ENCODE measurements around the gene CPM. TPM values are rescaled to one million over a fixed set of nuclear protein-coding genes. Genes with fewer than 3 reads are reported as not detected.

CPM gene
- total RNA-seq, 4 donors from 2014 or later: 76.1 to 149 (median 123) TPM

DNA sequence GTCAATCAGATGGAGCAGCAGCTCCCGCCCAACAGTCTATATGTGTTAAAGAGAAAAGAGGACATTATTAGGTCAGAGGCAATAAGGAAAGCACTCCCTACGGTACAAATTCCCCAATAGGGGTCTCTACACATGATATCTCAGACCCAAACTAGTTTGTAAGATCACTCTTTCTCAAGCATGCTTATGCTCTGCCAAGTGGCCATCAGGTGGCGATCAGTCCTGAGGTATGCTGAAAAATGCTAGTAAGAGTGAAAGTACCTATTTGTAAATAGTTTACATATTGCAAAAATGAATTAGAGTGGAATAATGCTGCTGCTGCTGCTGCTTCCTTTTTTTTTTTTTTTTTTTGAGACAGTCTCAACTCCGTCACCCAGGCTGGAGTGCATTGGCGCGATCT, 61.0 kb downstream of the CPM start:
- TF ChIP-seq, protein P1, sequence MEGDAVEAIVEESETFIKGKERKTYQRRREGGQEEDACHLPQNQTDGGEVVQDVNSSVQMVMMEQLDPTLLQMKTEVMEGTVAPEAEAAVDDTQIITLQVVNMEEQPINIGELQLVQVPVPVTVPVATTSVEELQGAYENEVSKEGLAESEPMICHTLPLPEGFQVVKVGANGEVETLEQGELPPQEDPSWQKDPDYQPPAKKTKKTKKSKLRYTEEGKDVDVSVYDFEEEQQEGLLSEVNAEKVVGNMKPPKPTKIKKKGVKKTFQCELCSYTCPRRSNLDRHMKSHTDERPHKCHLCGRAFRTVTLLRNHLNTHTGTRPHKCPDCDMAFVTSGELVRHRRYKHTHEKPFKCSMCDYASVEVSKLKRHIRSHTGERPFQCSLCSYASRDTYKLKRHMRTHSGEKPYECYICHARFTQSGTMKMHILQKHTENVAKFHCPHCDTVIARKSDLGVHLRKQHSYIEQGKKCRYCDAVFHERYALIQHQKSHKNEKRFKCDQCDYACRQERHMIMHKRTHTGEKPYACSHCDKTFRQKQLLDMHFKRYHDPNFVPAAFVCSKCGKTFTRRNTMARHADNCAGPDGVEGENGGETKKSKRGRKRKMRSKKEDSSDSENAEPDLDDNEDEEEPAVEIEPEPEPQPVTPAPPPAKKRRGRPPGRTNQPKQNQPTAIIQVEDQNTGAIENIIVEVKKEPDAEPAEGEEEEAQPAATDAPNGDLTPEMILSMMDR (IDR thresholded peaks at IDR 0.05): no peak
- no peak for TF ChIP-seq POLR2A (IDR thresholded peaks at IDR 0.05)
- no peak for DNase-seq (ENCODE audit: low spot score in 2 of 2)
- intact Hi-C loops (cut with DNase I; ENCODE audit: low total_unique reads): no loop called here
- WGBS, 2 donors: 83 to 88% methylated on average over 6 of the region's 6 CpGs
- no peak overlapping the region for H3K4me3 ChIP-seq (ENCODE audit: low read depth, poor library complexity, severe bottlenecking)

- DNase-seq (ENCODE audit: low spot score in 2 of 2): no peak
- intact Hi-C loops (cut with DNase I; ENCODE audit: low total_unique reads): no loop called here
- H3K4me3 ChIP-seq (ENCODE audit: low read depth, poor library complexity, severe bottlenecking): no peak overlapping the region
- WGBS, 2 donors: 75 to 84% methylated on average over 8 of the region's 8 CpGs
- no peak for TF ChIP-seq POLR2A (IDR thresholded peaks at IDR 0.05)
- TF ChIP-seq, protein P1 (IDR thresholded peaks at IDR 0.05): no peak
Observed at GRCh38 chr12:68871396-68871795, 61.6 kb downstream of the CPM start.

GRCh38 chr12:68870443-68870842, 62.5 kb downstream of the CPM start:
- no peak for DNase-seq (ENCODE audit: low spot score in 2 of 2)
- WGBS, 2 donors: 78 to 82% methylated on average over 6 of the region's 6 CpGs
- TF ChIP-seq, protein P1 (IDR thresholded peaks at IDR 0.05): no peak
- TF ChIP-seq POLR2A (IDR thresholded peaks at IDR 0.05): no peak
- intact Hi-C loops (cut with DNase I; ENCODE audit: low total_unique reads): no loop called here
- H3K4me3 ChIP-seq (ENCODE audit: low read depth, poor library complexity, severe bottlenecking): no peak overlapping the region

GRCh38 chr12:68870011-68870410, 63.0 kb downstream of the CPM start:
- intact Hi-C loops (cut with DNase I; ENCODE audit: low total_unique reads): no loop called here
- 86 to 92% methylated on average over 5 of the region's 5 CpGs for WGBS, 2 donors
- TF ChIP-seq, protein P1 (IDR thresholded peaks at IDR 0.05): no peak
- TF ChIP-seq POLR2A (IDR thresholded peaks at IDR 0.05): no peak
- no peak for DNase-seq (ENCODE audit: low spot score in 2 of 2)
- no peak overlapping the region for H3K4me3 ChIP-seq (ENCODE audit: low read depth, poor library complexity, severe bottlenecking)

GRCh38 chr12:68868043-68868790, 64.8 kb downstream of the CPM start:
- no peak for TF ChIP-seq POLR2A (IDR thresholded peaks at IDR 0.05)
- TF ChIP-seq, protein P1 (IDR thresholded peaks at IDR 0.05): no peak
- 64 to 65% methylated on average over 10 of the region's 10 CpGs for WGBS, 2 donors
- intact Hi-C loops (cut with DNase I; ENCODE audit: low total_unique reads): no loop called here

GRCh38 chr12:68867606-68868005, 65.4 kb downstream of the CPM start:
- 90 to 97% methylated on average over 5 of the region's 5 CpGs for whole genome bisulfite sequencing, 2 donors
- TF ChIP-seq, protein P1 (IDR thresholded peaks at IDR 0.05): no peak
- no peak for TF ChIP-seq POLR2A (IDR thresholded peaks at IDR 0.05)
- intact Hi-C loops (cut with DNase I; ENCODE audit: low total_unique reads): no loop called here
- DNase-seq (ENCODE audit: low spot score in 2 of 2): no peak
- no peak overlapping the region for H3K4me3 ChIP-seq (ENCODE audit: low read depth, poor library complexity, severe bottlenecking)

More at GRCh38 chr12:68868043-68868790, 64.8 kb downstream of the CPM start:
- H3K4me3 ChIP-seq (ENCODE audit: low read depth, poor library complexity, severe bottlenecking): no peak overlapping the region
- no peak for DNase-seq (ENCODE audit: low spot score in 2 of 2)

Measured in lower leg skin (tissue), 4 donors.